Activated B cell treated with CpG ODN at 0.5 μM for 24 hours (primary cell): ENCODE data around the gene NOP53. TPM values are rescaled to one million over a fixed set of nuclear protein-coding genes. Genes with fewer than 3 reads are reported as not detected.

Source experiments
- ATAC-seq: fragments of 200-7000 bp; cut with Tn5 transposase; one replicate; pipeline ENCODE4 v1.10.0; 2021; ENCODE audit warnings: low read depth, mild to moderate bottlenecking, moderate library complexity
- CTCF ChIA-PET: fragments of 350-600 bp; sonication (Branson Sonifier 250); formaldehyde crosslinking; loops from one replicate; lab custom pipeline; 2021; ENCODE audit warnings: antibody characterized with exemption; lab: Charles Lee
- POLR2A ChIA-PET: fragments of 350-600 bp; sonication (Branson Sonifier 250); formaldehyde crosslinking; loops from one replicate; lab custom pipeline; 2021; ENCODE audit warnings: antibody characterized with exemption; lab: Charles Lee
- DNase-seq: peaks from one replicate; pipeline ENCODE4 v3.0.0; 2022
- H3K27ac Mint-ChIP-seq: one replicate; pipeline ENCODE4 v1.8.0; 2020; ENCODE audit warnings: mixed read lengths
- H3K27me3 Mint-ChIP-seq: one replicate; pipeline ENCODE4 v1.8.0; 2021; ENCODE audit warnings: mixed read lengths
- H3K36me3 Mint-ChIP-seq: one replicate; pipeline ENCODE4 v1.8.0; 2021; ENCODE audit warnings: low read depth, mixed read lengths
- H3K4me1 Mint-ChIP-seq: one replicate; pipeline ENCODE4 v1.8.0; 2021; ENCODE audit warnings: mixed read lengths
- H3K4me3 Mint-ChIP-seq: one replicate; pipeline ENCODE4 v1.8.0; 2020; ENCODE audit warnings: mild to moderate bottlenecking, mixed read lengths
- H3K9me3 Mint-ChIP-seq: one replicate; pipeline ENCODE4 v1.8.0; 2020; ENCODE audit warnings: mixed read lengths
- CTCF ChIP-seq: fragments of 200-600 bp; IDR thresholded peaks from one replicate; pipeline ENCODE4 v1.8.0; 2022; ENCODE audit warnings: antibody characterized with exemption, mild to moderate bottlenecking
- intact Hi-C: fragments of 100-400 bp; cut with micrococcal nuclease; formaldehyde crosslinking; loops from one replicate; pipeline ENCODE4 v1.15.1; 2024
- total RNA-seq: library from RNA; stranded (reverse); gene quantifications from 2 replicates; pipeline ENCODE4 v1.2.3, GENCODE V29; 2022

Gene NOP53
- total RNA-seq, 1 donor from 2014 or later: 695 TPM

- intact Hi-C loops: no loop called here
- Mint-ChIP-seq H3K27ac (no peak overlapping the region), H3K4me1 (peaks cover 11% of the 10 kb centered on the region), H3K9me3 (no peaks in the 10 kb centered on the region), H3K4me3 (no peak overlapping the region), H3K27me3 (peaks cover 31% of the 10 kb centered on the region), H3K36me3 (no peaks in the 10 kb centered on the region)
- POLR2A ChIA-PET: no interaction called here
- no peak for TF ChIP-seq CTCF
- CTCF ChIA-PET: no interaction called here
- ATAC-seq (no peak), DNase-seq (no peak)
These were observed 15.9 kb upstream of the NOP53 start for GRCh38 chr19:47729468-47729798.

- Mint-ChIP-seq H3K4me3 (peak overlapping the region; percentile 58), H3K4me1 (peaks cover 11% of the 10 kb centered on the region), H3K27ac (no peak overlapping the region), H3K27me3 (peaks cover 31% of the 10 kb centered on the region), H3K9me3 (no peaks in the 10 kb centered on the region), H3K36me3 (no peaks in the 10 kb centered on the region)
- no peak for DNase-seq
- ChIA-PET CTCF (no interaction called here), POLR2A (no interaction called here)
- ATAC-seq: peak; percentile 40
- intact Hi-C loops: no loop called here
- no peak for TF ChIP-seq CTCF
These were observed 15.4 kb upstream of the NOP53 start for GRCh38 chr19:47729799-47730520.

GRCh38 chr19:47730521-47730889, 14.8 kb upstream of the NOP53 start:
- ATAC-seq (no peak), DNase-seq (no peak)
- intact Hi-C loops: no loop called here
- peaks cover 31% of the 10 kb centered on the region for H3K27me3 Mint-ChIP-seq
- ChIA-PET POLR2A (no interaction called here), CTCF (no interaction called here)
- peaks cover 11% of the 10 kb centered on the region for H3K4me1 Mint-ChIP-seq
- no peaks in the 10 kb centered on the region for H3K9me3 Mint-ChIP-seq
- TF ChIP-seq CTCF: no peak
- no peaks in the 10 kb centered on the region for H3K36me3 Mint-ChIP-seq
- no peak overlapping the region for H3K4me3 Mint-ChIP-seq
- no peak overlapping the region for H3K27ac Mint-ChIP-seq

GRCh38 chr19:47730910-47731309, 14.4 kb upstream of the NOP53 start:
- POLR2A ChIA-PET: no interaction called here
- DNase-seq (no peak), ATAC-seq (no peak)
- Mint-ChIP-seq H3K4me1 (peaks cover 11% of the 10 kb centered on the region), H3K4me3 (no peak overlapping the region), H3K9me3 (no peaks in the 10 kb centered on the region), H3K27ac (no peak overlapping the region), H3K36me3 (no peaks in the 10 kb centered on the region), H3K27me3 (peaks cover 31% of the 10 kb centered on the region)
- CTCF ChIA-PET: no interaction called here
- intact Hi-C loops: no loop called here
- no peak for TF ChIP-seq CTCF

GRCh38 chr19:47735131-47735530, 10.2 kb upstream of the NOP53 start:
- Mint-ChIP-seq H3K27ac (no peak overlapping the region), H3K9me3 (no peaks in the 10 kb centered on the region), H3K4me3 (no peak overlapping the region), H3K36me3 (no peaks in the 10 kb centered on the region), H3K27me3 (peaks cover 14% of the 10 kb centered on the region), H3K4me1 (peaks cover 2% of the 10 kb centered on the region)
- intact Hi-C loops: no loop called here
- no peak for ATAC-seq
- TF ChIP-seq CTCF: no peak
- ChIA-PET CTCF (no interaction called here), POLR2A (no interaction called here)
- DNase-seq: no peak
